Hindlimb muscle (tissue), 1 donor: ENCODE data around the gene CTNNBL1. TPM values are rescaled to one million over a fixed set of nuclear protein-coding genes. Genes with fewer than 3 reads are reported as not detected.

Experiments
- DNase-seq: peaks from one replicate; pipeline ENCODE4 v3.0.0-alpha.2; 2013
- polyA plus RNA-seq: library from polyadenylated mRNA; unstranded; fragments of 120-200 nt; gene quantifications from one replicate; pipeline ENCODE4 v1.2.1, GENCODE V29; 2013; ENCODE audit not compliant: insufficient read length

The CTNNBL1 gene
- polyA plus RNA-seq, 1 donor, result 29.0 TPM

- DNase-seq, result no peak
Observed at GRCh38 chr20:37881601-37882343, 187.9 kb downstream of the CTNNBL1 start.

GRCh38 chr20:37882961-37883712 is 189.3 kb downstream of the CTNNBL1 start:
- DNase-seq, result no peak

- DNase-seq, result no peak
Observed at GRCh38 chr20:37885042-37885441, 191.2 kb downstream of the CTNNBL1 start.

- no peak for DNase-seq
Observed at GRCh38 chr20:37885593-37886503, 192.0 kb downstream of the CTNNBL1 start.

- no peak for DNase-seq
Observed at GRCh38 chr20:37886851-37887297, 193.0 kb downstream of the CTNNBL1 start.

GRCh38 chr20:37888641-37889040 is 194.8 kb downstream of the CTNNBL1 start:
- no peak for DNase-seq

GRCh38 chr20:37890108-37890507 is 196.3 kb downstream of the CTNNBL1 start:
- DNase-seq, result no peak

GRCh38 chr20:37890643-37891042 is 196.8 kb downstream of the CTNNBL1 start:
- DNase-seq, result no peak

GRCh38 chr20:37892001-37892400 is 198.2 kb downstream of the CTNNBL1 start:
- no peak for DNase-seq

- no peak for DNase-seq
Observed at GRCh38 chr20:37893566-37894241, 199.9 kb downstream of the CTNNBL1 start.

GRCh38 chr20:37894454-37894853 is 200.6 kb downstream of the CTNNBL1 start:
- DNase-seq, result no peak

GRCh38 chr20:37895166-37895565 is 201.3 kb downstream of the CTNNBL1 start:
- no peak for DNase-seq

GRCh38 chr20:37896932-37897548 is 203.2 kb downstream of the CTNNBL1 start:
- no peak for DNase-seq

- DNase-seq, result no peak
Observed at GRCh38 chr20:37898233-37899104, 204.6 kb downstream of the CTNNBL1 start.

GRCh38 chr20:37899105-37900045 is 205.5 kb downstream of the CTNNBL1 start:
- no peak for DNase-seq

GRCh38 chr20:37901240-37901639 is 207.4 kb downstream of the CTNNBL1 start:
- DNase-seq, result no peak

GRCh38 chr20:37901654-37902503 is 208.0 kb downstream of the CTNNBL1 start:
- no peak for DNase-seq

- DNase-seq, result no peak
Observed at GRCh38 chr20:37902504-37903313, 208.9 kb downstream of the CTNNBL1 start, which contains the start of gene VSTM2L. TSS of gene VSTM2L (plus strand) at chr20:37903127. CDS start at chr20:37903351, 224 bp downstream.
